HG03039 (cell line): Measurements from ENCODE around the gene AFAP1.

Source experiments
- ATAC-seq: cut with Tn5 transposase; IDR thresholded peaks from one replicate; pipeline ENCODE4 v1.9.1; 2021; ENCODE audit warnings: mild to moderate bottlenecking, moderate library complexity; ENCODE audit not compliant: unreplicated experiment

The AFAP1 gene

DNA sequence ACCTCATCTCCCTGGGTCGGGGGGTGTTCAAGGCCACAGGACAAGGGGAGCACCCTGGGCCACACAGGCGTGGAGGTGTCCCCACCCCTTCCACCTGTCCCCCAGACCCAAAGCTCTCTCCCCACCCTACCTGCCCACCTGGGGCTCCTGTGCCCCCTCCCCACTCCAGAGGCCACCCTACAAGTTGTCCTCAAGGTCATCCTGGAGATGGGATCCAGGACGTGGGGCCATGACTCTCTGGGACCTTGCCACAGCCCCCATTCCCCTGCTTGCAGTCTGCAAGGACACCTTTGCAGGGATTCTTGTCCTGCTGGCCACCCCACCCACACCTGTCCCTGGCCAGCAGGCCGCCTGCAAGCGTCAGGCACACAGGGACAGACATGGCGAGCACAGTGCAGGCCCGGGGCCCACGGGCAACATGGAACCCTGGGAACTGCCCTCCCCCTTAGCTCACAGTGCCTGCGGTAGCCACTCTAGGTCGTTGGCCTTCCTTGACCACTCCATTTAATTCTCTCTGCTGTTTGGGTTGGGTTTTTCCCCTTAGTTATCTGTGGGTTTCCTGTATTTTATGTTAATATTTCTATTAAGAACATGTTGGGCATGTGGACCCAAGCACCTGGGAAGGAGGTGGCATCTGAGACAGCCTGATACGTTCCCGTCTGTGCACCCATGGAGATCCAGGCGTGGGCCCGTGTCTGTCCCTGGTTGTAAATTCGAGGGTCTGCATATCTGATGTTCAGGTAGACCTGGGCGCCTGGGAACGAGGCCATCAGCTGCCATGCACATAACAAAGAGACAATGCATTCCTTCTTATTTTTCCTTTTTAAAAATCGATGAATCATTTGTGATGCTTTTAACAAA is 197.5 kb downstream of the AFAP1 start:
- no peak for ATAC-seq

DNA sequence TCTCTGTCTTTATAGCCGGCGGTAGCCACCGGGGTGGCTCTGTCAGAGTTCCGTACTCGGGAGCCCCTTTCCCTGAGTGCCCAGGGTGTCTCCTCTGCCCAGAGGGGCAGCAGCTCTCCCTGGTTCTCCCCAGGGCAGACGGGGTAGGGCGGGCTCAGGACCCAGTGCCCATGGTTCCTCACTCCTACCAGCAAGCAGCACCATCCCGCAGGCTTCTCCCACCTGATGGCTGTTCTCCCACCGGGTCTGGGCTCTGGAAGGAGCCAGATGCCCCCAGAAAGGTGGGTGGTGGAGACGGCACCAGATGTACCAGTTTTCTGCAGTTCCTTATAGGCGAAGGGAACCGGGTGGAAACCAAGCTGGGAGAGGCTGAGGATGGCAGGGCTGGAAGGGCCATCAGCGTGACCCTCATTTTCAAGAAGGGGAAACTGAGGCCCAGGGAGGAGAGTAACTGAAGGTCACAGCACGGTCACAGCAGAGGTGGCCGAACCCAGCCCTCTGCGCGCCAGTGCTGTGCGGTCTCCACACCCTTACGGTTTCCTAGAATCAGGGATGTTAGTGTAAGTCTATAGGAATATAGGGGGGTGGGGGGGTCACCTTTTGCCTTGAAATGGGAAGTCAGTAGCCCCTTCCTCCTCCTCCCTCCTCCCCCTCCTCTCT is 198.7 kb downstream of the AFAP1 start:
- no peak for ATAC-seq

GRCh38 chr4:7739918-7740865 is 199.5 kb downstream of the AFAP1 start:
- no peak for ATAC-seq

DNA sequence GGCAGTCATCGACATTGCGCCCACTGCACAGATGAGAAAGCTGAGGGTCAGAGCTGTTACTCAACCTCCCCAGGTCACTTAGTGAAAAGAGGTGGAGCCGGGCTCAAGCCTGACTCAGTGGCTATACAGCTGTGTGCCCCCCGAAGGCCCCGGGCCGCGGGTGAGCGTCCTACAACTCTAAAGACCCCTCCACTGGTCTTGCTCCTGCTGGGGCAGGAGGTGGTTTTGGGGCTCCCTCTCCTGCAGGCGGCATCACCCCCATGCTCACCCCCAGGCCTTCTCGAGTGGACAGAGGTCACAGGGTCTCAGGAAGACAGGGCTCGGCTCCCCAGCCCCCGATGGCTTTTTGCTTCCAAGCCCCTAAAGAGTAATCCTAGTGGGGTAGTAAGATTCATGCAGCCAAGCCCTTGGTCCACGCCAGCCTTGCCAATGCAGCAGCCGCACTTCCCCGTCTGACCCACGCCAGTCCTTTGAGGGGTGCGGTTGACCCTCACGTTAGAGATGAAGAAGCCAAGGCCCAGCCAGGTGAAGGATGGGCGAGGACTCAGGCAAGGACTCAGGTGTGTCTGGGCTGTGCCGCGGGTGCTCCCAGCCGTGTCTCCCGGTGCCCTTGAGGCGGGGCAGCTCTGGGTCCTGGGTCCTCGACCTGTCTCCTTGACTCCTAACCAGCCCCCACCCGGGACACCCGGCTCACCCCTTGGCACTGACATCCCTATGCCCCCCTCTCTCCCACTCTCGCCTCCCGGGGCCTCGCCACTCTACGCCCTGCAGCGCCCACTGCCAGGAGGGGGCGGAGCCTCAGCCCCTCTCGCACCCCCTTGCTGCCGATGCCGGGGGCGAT is 200.4 kb downstream of the AFAP1 start:
- no peak for ATAC-seq

- ATAC-seq: no peak
Observed at GRCh38 chr4:7738458-7739076, 201.1 kb downstream of the AFAP1 start.

DNA sequence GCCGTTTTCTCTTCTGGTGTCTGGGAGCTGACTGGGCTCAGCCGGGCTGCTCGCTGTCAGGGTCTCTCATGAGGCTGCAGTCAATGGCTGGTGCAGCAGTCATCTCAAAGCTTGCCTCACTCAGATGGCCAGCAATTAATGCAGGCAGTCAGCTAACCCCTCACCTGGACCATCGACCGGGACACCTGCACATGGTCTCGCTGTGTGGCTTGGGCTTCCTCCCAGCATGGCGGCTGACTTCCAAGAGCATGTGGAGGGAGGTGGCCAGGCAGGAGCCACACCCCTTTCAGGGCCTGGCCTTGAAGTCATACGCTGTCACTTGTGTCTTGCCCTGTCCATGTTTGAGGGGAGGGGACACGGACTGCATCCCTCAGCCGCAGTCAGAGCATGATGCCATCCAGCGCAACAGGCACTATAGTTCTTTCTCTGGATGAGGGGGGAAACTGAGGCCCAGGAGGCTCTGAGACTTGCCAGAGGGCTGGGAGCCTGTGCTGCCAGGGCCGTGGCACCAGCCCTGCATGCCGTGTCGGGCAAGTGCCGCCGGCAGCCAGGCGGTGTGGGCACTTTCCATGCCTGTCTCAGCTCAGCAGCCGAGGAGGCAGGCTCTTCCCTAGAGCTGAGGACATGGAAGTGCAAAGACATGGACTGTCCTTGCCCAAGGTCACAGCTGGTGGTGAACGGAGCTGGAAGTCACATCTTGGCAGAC is 201.8 kb downstream of the AFAP1 start:
- ATAC-seq: no peak

DNA sequence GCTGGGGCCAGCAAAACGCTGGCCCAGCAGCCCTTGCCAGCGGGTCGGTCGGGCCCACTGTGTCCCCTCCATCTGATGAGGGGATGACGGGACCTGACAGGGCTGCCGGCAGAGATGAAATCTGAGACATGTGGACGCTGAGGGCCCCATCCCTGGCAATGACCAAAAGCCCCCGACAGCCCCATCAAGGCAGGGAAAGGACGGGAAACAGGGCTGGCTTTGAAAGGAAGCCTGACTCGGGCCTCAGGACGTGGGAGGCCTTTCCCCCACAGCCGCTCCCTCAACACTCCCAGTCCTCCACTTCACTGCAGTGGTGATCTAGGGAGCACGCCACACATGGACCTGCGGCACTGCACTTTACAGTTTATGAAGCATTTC is 202.4 kb downstream of the AFAP1 start:
- no peak for ATAC-seq

DNA sequence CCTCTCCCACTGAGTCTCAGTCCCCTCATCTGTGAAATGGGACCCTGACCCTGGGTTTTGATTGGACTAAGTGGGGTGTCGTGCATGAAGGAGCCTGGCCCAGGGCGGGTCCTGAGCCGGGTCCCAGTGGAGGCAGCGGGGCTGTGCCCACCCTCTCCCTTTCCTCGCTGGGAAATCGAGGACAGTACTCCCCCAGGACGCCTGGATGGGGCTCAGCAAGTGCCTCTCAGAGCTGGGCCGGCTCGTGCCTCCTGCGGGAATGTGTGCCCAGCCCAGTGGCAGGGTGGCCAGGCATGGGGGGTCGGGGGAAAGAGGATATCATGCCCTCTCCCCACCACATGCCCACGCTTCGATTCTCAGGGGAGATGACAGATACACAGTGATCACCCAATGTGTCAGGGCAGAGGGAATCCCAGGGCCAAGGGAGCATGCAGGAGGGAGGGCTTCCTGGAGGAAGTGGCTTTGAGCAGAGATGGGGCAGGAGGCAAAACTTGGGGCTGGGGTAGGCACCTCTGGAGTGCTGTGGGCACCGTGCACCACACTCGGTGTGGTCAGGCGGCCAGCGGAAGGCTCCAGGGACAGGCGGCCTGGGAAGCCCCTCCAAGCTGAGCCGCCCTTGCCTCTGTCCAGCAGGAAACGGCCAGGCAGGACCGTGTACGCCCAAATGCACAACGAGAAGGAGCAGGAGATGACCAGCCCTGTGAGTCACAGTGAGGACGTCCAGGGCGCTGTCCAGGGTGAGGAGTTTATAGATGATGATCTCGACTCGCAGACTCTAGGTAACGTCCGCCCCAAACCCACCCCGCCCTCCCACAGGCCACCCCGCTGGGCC is 203.0 kb downstream of the AFAP1 start:
- ATAC-seq: no peak

GRCh38 chr4:7735961-7736360 is 203.7 kb downstream of the AFAP1 start:
- no peak for ATAC-seq

- no peak for ATAC-seq
Observed at GRCh38 chr4:7735395-7735794, 204.3 kb downstream of the AFAP1 start.

DNA sequence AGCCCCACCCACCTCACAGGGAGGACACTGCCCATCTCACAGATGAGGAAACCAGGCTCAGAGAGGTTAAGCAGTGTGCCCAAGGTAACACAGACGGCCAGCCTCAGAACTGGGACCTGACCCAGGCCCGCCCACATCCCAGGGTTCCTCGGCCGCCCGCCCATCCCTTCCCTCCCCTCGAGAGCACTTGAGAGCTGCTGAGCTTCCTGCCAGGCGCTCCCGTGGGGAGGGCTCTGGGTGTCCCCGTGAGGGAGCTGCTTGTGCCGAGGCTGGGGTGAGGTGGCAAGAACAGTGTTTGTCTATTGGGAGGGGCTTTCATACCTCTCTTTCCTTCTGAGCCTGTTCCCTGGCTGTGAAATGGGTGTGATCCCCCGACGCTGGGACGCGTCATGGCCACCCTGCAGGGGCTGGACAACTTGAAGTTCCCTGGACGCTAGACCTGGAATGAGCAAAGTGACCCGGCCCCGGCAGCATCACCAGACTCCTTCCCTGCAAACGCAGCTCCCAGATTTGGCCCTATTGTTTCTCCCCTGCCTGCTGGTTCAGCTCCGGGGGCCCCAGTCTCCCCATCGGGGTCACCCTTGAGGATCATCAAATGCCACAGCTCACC is 204.9 kb downstream of the AFAP1 start:
- no peak for ATAC-seq

DNA sequence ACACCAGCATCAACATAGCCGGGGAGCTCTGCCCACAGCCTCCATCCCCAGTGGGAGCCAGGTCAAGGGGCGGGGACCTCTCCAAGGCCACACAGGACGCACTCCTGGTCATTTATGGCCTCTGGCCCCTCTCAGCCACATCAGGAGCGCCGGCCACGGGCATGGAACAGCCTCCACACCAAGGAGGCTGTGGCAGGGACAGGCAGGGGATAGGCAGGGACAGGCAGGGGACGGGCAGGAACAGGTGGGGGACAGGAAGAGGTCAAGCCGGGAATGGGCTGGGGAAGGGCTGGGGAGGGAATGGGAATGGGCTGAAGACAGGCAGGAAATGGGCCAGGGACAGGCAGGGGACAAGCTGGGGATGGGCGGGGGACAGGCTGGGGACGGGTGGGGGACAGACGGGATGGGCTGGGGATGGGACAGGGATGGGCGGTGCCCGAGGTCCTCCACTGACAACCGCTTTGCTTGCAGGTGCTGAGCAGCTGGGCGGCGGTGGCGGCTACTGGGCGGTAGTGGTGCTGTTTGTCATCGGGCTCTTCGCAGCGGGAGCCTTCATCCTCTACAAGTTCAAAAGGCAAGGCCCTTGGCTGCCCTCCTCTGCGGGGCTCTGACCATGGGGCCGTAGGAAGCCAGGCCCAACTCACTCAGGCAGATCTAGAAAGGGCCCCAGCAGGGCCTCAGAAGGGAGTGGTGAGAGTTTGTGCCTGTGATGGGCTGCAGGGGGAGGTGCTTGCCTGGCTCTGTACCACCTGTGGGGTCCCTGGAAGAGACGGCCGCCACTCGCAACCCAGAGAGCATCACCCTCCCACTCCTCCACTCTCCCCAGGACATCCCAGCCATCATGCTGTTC is 205.6 kb downstream of the AFAP1 start:
- no peak for ATAC-seq

DNA sequence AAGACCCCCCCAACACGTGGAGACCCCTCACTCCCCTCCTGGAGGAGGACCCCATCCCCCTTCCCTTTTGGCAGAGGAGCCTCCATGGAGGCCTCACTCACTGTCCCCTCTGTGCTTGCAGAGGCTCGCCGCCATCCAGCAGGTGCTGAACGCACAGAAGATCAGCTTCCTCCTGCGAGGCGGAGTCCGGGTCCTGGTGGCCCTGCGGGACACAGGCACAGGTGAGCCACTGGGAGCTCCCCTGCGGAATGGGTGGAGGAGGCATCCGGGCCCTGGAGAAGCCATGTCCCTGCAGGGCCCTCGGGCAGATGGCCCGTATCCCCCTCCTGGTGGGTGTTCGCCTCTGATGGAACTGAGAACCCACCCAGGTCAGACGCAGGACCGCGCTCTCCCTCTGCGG is 206.5 kb downstream of the AFAP1 start:
- ATAC-seq: no peak

DNA sequence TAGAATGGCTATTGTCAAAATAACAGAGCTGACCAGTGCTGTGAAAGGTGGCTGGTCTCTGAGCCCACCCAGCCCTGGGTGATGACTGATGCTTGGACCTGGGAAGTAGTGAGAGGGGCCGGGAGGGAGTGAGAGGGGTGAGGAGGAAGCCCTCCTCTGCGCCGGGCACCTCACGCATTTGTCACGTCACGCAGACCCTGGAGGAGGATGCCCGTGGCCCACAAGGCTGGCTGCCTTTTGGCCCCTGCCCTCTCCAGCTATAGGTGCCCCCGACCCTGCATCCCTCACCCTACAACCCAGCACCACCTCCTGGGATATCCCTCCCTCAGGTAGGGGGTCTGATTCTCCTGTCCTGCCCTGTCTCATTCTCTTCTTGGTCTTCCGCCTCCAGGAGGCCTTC is 207.4 kb downstream of the AFAP1 start:
- ATAC-seq: no peak

- ATAC-seq: no peak
Observed at GRCh38 chr4:7731437-7731836, 208.2 kb downstream of the AFAP1 start.

DNA sequence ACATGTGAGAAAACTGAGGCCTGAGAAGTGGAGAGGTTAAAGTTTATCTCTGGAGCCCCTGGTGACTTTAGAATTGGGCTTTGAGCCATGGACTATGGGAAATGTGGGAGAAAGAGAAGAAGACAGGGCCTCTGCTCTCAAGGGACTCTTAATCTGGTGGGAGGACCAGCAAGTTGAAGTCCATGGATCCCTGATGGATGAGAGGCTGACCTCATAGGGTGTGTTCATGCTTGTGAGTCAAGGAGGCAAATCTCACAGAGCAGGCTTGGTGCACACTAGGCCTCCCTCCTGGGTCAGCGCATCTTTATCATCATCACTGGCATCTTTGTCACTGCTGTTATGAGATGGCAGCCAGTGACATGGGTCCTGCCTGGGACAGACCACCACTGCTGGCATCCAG is 211.9 kb downstream of the AFAP1 start:
- no peak for ATAC-seq
